ENCODE measurements around the gene ARRDC5. TPM values are rescaled to one million over a fixed set of nuclear protein-coding genes. Genes with fewer than 3 reads are reported as not detected.

The ARRDC5 gene
- total RNA-seq, 4 donors from 2014 or later = 0.44 to 0.90 (median 0.63) TPM; not detected in 1

DNA sequence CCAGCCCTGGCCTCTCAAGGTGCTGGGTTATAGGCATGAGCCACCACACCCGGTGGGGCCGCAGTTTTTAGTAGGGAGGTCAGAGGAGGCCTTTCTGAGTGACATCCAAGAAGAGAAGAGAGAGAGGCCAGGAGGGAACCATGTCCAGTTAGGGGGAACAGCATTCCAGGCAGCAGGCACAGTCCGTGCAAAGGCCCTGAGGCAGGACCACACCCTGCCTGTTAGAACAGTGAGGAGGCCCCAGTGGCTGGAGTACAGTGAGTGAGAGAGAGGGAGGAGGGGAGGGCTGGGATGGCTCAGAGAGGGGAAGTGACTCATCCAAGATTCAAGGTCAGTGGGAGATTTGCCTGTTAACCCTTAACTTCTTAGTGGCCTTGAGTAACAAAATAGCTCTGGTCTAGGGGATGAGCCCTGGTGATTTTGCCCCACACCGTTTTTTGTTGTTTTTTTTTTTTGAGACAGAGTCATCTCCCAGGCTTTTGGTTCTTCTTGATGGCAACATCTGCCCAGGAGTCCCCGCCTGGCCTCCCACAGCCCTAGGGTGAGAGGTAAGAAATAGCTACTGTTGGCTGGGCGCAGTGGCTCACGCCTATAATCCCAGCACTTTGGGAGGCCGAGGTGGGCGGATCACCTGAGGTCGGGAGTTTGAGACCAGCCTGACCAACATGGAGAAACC lies 32.5 kb downstream of the ARRDC5 start:
- TF ChIP-seq, protein P1, sequence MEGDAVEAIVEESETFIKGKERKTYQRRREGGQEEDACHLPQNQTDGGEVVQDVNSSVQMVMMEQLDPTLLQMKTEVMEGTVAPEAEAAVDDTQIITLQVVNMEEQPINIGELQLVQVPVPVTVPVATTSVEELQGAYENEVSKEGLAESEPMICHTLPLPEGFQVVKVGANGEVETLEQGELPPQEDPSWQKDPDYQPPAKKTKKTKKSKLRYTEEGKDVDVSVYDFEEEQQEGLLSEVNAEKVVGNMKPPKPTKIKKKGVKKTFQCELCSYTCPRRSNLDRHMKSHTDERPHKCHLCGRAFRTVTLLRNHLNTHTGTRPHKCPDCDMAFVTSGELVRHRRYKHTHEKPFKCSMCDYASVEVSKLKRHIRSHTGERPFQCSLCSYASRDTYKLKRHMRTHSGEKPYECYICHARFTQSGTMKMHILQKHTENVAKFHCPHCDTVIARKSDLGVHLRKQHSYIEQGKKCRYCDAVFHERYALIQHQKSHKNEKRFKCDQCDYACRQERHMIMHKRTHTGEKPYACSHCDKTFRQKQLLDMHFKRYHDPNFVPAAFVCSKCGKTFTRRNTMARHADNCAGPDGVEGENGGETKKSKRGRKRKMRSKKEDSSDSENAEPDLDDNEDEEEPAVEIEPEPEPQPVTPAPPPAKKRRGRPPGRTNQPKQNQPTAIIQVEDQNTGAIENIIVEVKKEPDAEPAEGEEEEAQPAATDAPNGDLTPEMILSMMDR (IDR thresholded peaks at IDR 0.05) = no peak
- TF ChIP-seq POLR2A (IDR thresholded peaks at IDR 0.05) = no peak
- no peak for TF ChIP-seq EP300 (IDR thresholded peaks at IDR 0.05)
- no peak for DNase-seq (ENCODE audit: low spot score in 2 of 2)
- Histone ChIP-seq H3K27me3 (no peaks in the 10 kb centered on the region), H3K4me3 (no peak overlapping the region), H3K4me1 (peaks cover 0 to 19% (median 12%) of the 10 kb centered on the region in 4 donors), H3K9me3 (no peaks in the 10 kb centered on the region), H3K27ac (peak overlapping the region in 2 of 4 donors; percentile 93 to 95), H3K36me3 (no peaks in the 10 kb centered on the region)
- WGBS, 2 donors = 68 to 70% methylated on average over 8 to 10 of the region's 10 CpGs

DNA sequence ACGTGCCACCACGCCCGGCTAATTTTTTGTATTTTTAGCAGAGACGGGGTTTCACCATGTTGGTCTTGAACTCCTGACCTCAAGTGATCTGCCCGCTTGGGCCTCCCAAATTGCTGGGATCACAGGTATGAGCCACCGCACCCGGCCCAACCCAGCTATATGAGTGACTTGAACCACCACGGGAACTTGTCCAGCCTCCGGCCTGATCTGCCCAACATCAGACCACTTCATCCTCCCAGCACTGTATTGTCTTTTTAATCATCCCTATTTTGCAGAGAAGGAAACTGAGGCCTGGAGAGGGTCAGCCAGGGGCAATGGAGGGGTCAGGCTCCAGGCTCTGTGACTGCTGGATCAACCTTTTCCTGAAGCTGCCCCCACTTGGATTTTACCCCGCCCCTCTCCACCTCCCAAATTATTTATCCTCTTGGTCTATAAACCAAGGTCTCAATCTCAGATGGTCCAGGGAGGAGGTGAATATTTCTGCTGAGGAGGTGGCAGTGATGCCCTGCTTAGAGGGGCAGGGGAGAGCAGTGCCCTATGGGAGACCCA lies 34.3 kb downstream of the ARRDC5 start:
- DNase-seq (ENCODE audit: low spot score in 2 of 2) = no peak
- peak overlapping the region in 2 of 4 donors; percentile 93 to 95 for H3K27ac ChIP-seq
- 69 to 76% methylated on average over 8 to 10 of the region's 10 CpGs for WGBS, 2 donors
- peaks cover 0 to 19% (median 12%) of the 10 kb centered on the region in 4 donors for H3K4me1 ChIP-seq
- H3K36me3 ChIP-seq = peaks cover 0 to 6% (median 0%) of the 10 kb centered on the region in 3 donors
- H3K4me3 ChIP-seq = peak overlapping the region; percentile 67 to 92 (median 76)
- H3K27me3 ChIP-seq = no peaks in the 10 kb centered on the region
- H3K9me3 ChIP-seq = no peaks in the 10 kb centered on the region
- TF ChIP-seq POLR2A (IDR thresholded peaks at IDR 0.05) = no peak
- TF ChIP-seq EP300 (IDR thresholded peaks at IDR 0.05) = no peak
- TF ChIP-seq, protein P1 (IDR thresholded peaks at IDR 0.05) = no peak

DNA sequence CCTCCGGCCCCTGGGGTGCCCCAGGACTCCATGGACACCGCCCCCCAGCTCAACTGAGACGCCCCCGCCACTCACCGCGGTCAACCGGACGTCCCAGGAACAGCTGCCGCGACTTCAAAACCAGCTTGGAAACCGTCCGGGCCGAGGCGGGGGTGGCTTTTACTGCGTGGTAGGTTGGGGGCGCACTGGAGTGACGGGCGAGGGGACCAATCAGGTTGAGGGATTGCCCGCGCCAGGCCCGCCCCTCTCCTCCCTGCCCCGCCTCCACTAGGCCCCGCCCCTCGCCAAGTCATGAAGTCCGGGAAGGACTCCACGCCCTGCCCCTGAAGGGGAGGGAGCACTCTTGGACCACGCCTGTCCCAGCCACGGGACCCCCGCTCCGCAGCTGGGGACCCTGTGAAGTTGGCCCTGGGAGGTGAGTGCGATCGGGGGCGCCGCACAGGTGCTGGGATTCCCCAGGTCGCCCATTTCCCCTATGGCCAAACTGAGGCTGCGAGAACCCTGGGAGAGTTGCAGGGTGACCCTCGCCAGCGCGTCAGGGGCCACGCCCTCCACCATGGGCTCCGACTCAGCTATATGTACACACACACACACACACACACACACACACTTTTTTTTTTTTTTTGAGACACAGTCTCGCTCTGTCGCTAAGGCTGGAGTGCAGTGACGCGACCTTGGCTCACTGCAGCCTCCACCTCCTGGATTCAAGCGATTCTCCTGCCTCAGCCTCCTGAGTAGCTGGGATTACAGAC lies 35.0 kb downstream of the ARRDC5 start, which contains the start of gene PLIN3:
PLIN3 (minus strand) TSS at position 134 of the 752 bp plus-strand sequence. CDS start 6,273 bp downstream, outside the sequence.
- Histone ChIP-seq H3K27ac (peak within 1 kb of the TSS; percentile 79 to 95 (median 92)), H3K36me3 (peaks cover 0 to 6% (median 0%) of the 10 kb centered on the region in 3 donors), H3K9me3 (no peaks in the 10 kb centered on the region), H3K27me3 (no peaks in the 10 kb centered on the region), H3K4me3 (peak within 1 kb of the TSS; percentile 67 to 92 (median 76)), H3K4me1 (peaks cover 0 to 19% (median 12%) of the 10 kb centered on the region in 4 donors)
- WGBS, 2 donors = 10 to 13% methylated on average over 27 to 28 of the region's 46 CpGs
- DNase-seq (ENCODE audit: low spot score in 2 of 2) = peak; percentile 97 to 98
- TF ChIP-seq, protein P1 (IDR thresholded peaks at IDR 0.05) = peak in 1 of 5 experiments; percentile 18
- TF ChIP-seq POLR2A (IDR thresholded peaks at IDR 0.05) (peak in 1 of 2 donors; percentile 57), EP300 (IDR thresholded peaks at IDR 0.05) (peak; percentile 46 to 71)

DNA sequence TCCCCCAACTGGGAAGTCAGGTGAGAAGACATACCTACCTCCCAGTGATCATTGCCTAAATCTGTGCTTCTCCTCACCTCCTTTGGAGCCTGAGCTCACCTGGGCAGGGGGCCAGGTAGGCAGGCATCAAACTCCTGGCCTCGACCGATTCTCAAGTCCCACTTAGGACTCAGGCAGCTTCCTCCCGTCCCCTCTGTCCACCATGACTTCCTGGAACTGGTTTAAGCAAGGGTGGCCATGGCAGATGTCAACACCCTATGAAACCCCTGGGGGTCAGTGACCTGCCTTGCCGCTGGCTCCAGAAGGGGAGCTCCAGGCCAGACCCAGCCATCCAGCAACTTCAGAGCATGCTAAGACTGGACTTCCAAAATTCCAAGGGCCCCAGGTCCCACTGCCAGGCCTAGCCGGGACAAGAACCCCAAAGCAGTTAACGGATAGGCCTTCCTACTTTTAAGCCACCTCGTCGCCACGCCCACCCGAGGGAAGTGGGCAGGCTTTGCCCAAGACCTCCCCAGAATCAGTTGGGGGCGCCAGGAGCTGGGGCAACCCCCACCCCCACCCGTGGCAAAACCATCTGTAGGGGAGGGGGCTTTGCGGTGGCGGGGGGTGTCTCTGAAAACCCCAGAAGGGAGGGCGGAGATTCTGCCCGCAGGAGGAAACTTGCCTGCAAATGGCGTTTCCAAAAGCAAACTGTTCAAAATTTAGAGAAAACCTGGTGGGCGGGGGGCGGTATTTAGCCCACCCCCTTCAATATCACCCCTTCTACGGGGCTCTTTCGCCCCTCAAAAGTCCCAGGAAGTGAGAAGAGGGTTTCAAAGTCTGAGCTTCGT lies 35.9 kb downstream of the ARRDC5 start:
- DNase-seq (ENCODE audit: low spot score in 2 of 2) = peak; percentile 48 to 66
- peak overlapping the region; percentile 79 to 95 (median 92) for H3K27ac ChIP-seq

More for the DNA sequence above, 35.9 kb downstream of the ARRDC5 start:
- H3K27me3 ChIP-seq = no peaks in the 10 kb centered on the region
- H3K4me3 ChIP-seq = peak overlapping the region; percentile 67 to 92 (median 76)
- peaks cover 0 to 15% (median 0%) of the 10 kb centered on the region in 3 donors for H3K36me3 ChIP-seq
- H3K9me3 ChIP-seq = no peaks in the 10 kb centered on the region
- TF ChIP-seq, protein P1 (IDR thresholded peaks at IDR 0.05) = no peak
- TF ChIP-seq EP300 (IDR thresholded peaks at IDR 0.05) (no peak), POLR2A (IDR thresholded peaks at IDR 0.05) (no peak)
- 2 to 5% methylated on average over 14 to 21 of the region's 22 CpGs for WGBS, 2 donors
- peaks cover 0 to 19% (median 12%) of the 10 kb centered on the region in 4 donors for H3K4me1 ChIP-seq

Data from tibial nerve (tissue), 4 donors.